Transverse colon (tissue), 4 donors: ENCODE measurements around the gene PARVA. TPM values are rescaled to one million over a fixed set of nuclear protein-coding genes. Genes with fewer than 3 reads are reported as not detected.

ENCODE experiments used
- DNase-seq: peaks from one replicate; pipeline ENCODE4 v3.0.0-alpha.2; 2019
- H3K27ac ChIP-seq, 4 donors: fragments of 200-600 bp; sonication (generic); 2 replicates each; pipeline ENCODE4 v1.5.1; 2016 to 2018; ENCODE audit warnings: inconsistent platforms in 4 of 4
- H3K27me3 ChIP-seq: fragments of 200-600 bp; sonication (generic); 2 replicates; pipeline ENCODE4 v1.5.1; 2017; ENCODE audit warnings: inconsistent platforms
- H3K36me3 ChIP-seq, 4 donors: fragments of 200-600 bp; sonication (generic); 2 replicates each; pipeline ENCODE4 v1.5.1; 2017 to 2019; ENCODE audit warnings: inconsistent platforms in 4 of 4
- H3K4me1 ChIP-seq, 4 donors: fragments of 200-600 bp; sonication (generic); 2 replicates each; pipeline ENCODE4 v1.5.1; 2017 to 2020; ENCODE audit warnings: inconsistent platforms in 4 of 4
- H3K4me3 ChIP-seq, 4 donors: fragments of 200-600 bp; sonication (generic); 1 replicate in 1 of 4; 2 replicates in 3 of 4; pipeline versions ENCODE4 v1.5.1 to v1.6.1; 2017 to 2019; ENCODE audit warnings: inconsistent platforms in 4 of 4
- H3K9me3 ChIP-seq, 2 donors: fragments of 200-600 bp; sonication (generic); 2 replicates each; pipeline ENCODE4 v1.5.1; 2017 to 2019; ENCODE audit warnings: inconsistent platforms in 2 of 2
- EP300 ChIP-seq: sonication (generic); formaldehyde crosslinking; IDR thresholded peaks from one replicate; pipeline ENCODE4 v1.6.1; 2017; ENCODE audit warnings: antibody characterized with exemption, low read depth
- POLR2A ChIP-seq: fragments of 450-650 bp; IDR thresholded peaks from one replicate; pipeline ENCODE4 v1.6.1; 2016; ENCODE audit warnings: antibody characterized with exemption, mild to moderate bottlenecking, moderate library complexity
- POLR2AphosphoS5 ChIP-seq, 3 donors: sonication (generic); formaldehyde crosslinking; IDR thresholded peaks; one replicate each; pipeline ENCODE4 v1.6.1; 2016; ENCODE audit warnings: antibody characterized with exemption in 3 of 3
- WGBS, 2 donors: methylation state at CpG; one replicate each; pipeline ENCODE4 v1.1.5; 2018; ENCODE audit warnings: low coverage in 1 of 2; 5-methylcytosine and 5-hydroxymethylcytosine counted together
- in situ Hi-C, 4 donors: fragments of 200-750 bp; cut with MboI; loops; one replicate each; pipeline versions ENCODE4 v1.15.0 to v1.15.1; 2017; ENCODE audit warnings: low sequenced_read_pairs in 3 of 4, low pct_ligation_motif_present in 1 of 4, low pct_unique_long_range_greater_than_20kb in 1 of 4
- intact Hi-C: fragments of 100-400 bp; cut with DNase I; formaldehyde crosslinking; loops from one replicate; pipeline ENCODE4 v1.15.1; 2023; ENCODE audit warnings: low total_unique reads
- total RNA-seq, 4 donors: library from RNA; depleted of rRNA; stranded (reverse); fragments of >200 nt; gene quantifications; one replicate each; pipeline ENCODE4 v1.1.0, GENCODE V29; 2016
- TF ChIP-seq, protein P1 (sequence below), 5 experiments: fragments of 200-600 bp in 3 of 5; fragments of 450-650 bp in 2 of 5; sonication (generic) in 3 of 5; IDR thresholded peaks; 1 replicate in 2 of 5; 2 replicates in 3 of 5; pipeline ENCODE4 v1.5.1; 2016 to 2017; ENCODE audit warnings: antibody characterized with exemption in 5 of 5, inconsistent platforms in 3 of 5, mild to moderate bottlenecking in 2 of 5, moderate library complexity in 1 of 5

The PARVA gene
- total RNA-seq, 4 donors from 2014 or later, result 34.3 to 82.0 (median 45.1) TPM

DNA sequence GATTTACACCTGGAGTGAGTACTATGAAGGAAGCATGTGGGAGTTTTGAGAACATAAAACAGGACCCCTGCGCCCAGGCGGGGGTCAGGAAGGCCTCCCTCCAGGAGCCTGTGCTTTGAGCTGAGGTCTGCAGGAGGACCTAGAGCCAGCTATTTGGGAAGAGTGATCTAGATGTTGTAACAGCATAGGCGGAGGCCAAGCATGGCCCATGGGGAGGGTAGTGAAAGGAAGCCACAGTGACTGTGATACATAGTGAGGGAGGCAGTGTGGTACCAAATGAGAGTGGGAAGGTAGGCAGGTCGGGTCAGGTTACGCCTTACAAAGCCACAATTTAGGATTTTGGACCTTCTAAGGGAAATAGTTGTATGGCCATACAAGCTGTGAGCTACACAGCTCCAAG, 147.5 kb downstream of the PARVA start:
- Histone ChIP-seq H3K4me3 (no peak overlapping the region), H3K27me3 (no peaks in the 10 kb centered on the region), H3K27ac (no peak overlapping the region), H3K9me3 (no peaks in the 10 kb centered on the region), H3K36me3 (no peaks in the 10 kb centered on the region), H3K4me1 (peaks cover 0 to 7% (median 3%) of the 10 kb centered on the region in 4 donors)
- no peak for TF ChIP-seq POLR2A
- TF ChIP-seq EP300, result no peak
- no peak for TF ChIP-seq POLR2AphosphoS5 (IDR thresholded peaks at IDR 0.05)
- TF ChIP-seq, protein P1, sequence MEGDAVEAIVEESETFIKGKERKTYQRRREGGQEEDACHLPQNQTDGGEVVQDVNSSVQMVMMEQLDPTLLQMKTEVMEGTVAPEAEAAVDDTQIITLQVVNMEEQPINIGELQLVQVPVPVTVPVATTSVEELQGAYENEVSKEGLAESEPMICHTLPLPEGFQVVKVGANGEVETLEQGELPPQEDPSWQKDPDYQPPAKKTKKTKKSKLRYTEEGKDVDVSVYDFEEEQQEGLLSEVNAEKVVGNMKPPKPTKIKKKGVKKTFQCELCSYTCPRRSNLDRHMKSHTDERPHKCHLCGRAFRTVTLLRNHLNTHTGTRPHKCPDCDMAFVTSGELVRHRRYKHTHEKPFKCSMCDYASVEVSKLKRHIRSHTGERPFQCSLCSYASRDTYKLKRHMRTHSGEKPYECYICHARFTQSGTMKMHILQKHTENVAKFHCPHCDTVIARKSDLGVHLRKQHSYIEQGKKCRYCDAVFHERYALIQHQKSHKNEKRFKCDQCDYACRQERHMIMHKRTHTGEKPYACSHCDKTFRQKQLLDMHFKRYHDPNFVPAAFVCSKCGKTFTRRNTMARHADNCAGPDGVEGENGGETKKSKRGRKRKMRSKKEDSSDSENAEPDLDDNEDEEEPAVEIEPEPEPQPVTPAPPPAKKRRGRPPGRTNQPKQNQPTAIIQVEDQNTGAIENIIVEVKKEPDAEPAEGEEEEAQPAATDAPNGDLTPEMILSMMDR (IDR thresholded peaks at IDR 0.05), result no peak
- in situ Hi-C loops (no loop called here), intact Hi-C loops (no loop called here)
- WGBS, 2 donors, result 81 to 100% methylated on average over 2 to 5 of the region's 5 CpGs
- no peak for DNase-seq

DNA sequence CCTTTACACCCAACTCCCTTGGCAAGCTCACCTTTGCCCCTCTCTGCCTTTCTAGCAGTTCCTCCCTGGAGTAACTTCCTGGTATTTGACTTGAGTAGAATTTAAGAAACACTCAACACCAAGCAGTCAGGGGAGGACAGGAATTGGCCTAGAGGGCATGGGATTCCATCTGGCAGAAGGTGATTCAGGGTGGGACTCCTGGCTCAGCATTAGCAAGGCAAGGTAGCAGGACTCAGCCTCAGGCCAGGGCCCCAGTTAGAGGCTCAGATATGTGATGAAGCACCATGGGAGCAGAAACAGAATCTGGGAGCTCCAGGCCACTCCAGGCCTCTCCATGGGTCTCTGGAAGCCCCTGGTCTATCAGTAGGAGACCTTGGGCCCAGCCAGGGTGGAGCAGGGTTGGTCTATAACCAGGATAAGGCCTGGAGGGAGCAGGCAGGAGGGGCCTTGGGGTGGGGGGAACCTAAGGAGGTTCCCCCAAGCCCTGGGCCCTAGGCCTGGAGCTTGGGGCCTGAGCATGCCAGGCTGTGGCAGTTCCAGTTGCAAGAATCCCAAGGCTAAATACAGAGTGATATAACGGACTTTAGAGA, 148.2 kb downstream of the PARVA start:
- peak overlapping the region; percentile 11 to 41 (median 28) for H3K27ac ChIP-seq
- intact Hi-C loops, result no loop called here
- TF ChIP-seq EP300 (no peak), POLR2A (no peak), POLR2AphosphoS5 (IDR thresholded peaks at IDR 0.05) (no peak)
- TF ChIP-seq, protein P1 (IDR thresholded peaks at IDR 0.05), result no peak
- 84 to 100% methylated on average over 1 of the region's 1 CpG for WGBS, 2 donors
- H3K36me3 ChIP-seq, result no peaks in the 10 kb centered on the region
- DNase-seq, result no peak
- H3K4me3 ChIP-seq, result no peak overlapping the region
- H3K4me1 ChIP-seq, result peaks cover 0 to 7% (median 3%) of the 10 kb centered on the region in 4 donors
- no peaks in the 10 kb centered on the region for H3K9me3 ChIP-seq
- in situ Hi-C loops, result no loop called here
- H3K27me3 ChIP-seq, result no peaks in the 10 kb centered on the region

DNA sequence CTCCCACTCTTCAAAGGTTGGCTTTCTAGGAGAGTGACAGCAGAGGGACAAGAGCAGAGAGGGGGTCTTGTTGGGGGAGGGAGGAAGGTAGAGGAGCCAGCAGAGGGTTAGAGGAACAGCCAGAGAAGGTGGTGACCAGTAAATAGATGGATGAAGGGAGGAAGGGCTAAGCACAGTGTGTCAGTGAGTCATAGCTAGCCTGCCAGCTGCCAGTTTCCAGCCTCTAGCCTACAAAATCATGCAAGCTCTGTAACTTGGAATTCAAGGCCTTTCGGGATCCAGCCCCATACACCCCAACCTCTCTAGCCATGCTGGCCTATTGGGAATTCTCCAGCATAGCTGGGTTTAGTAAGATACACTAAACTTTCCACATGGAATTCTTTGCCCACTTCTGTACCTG, 149.4 kb downstream of the PARVA start:
- TF ChIP-seq, protein P1 (IDR thresholded peaks at IDR 0.05), result no peak
- TF ChIP-seq POLR2A, result no peak
- TF ChIP-seq EP300, result no peak
- TF ChIP-seq POLR2AphosphoS5 (IDR thresholded peaks at IDR 0.05), result no peak
- no peak overlapping the region for H3K4me3 ChIP-seq
- peak overlapping the region in 3 of 4 donors; percentile 22 to 33 (median 32) for H3K27ac ChIP-seq
- WGBS, 2 donors, result 53% methylated on average over 1 of the region's 1 CpG; no CpG with 5 or more reads in 1 of the 2 donors
- no peak for DNase-seq
- intact Hi-C loops (no loop called here), in situ Hi-C loops (no loop called here)
- H3K27me3 ChIP-seq, result no peaks in the 10 kb centered on the region
- H3K36me3 ChIP-seq, result no peaks in the 10 kb centered on the region
- peaks cover 0 to 7% (median 3%) of the 10 kb centered on the region in 4 donors for H3K4me1 ChIP-seq
- H3K9me3 ChIP-seq, result no peaks in the 10 kb centered on the region

DNA sequence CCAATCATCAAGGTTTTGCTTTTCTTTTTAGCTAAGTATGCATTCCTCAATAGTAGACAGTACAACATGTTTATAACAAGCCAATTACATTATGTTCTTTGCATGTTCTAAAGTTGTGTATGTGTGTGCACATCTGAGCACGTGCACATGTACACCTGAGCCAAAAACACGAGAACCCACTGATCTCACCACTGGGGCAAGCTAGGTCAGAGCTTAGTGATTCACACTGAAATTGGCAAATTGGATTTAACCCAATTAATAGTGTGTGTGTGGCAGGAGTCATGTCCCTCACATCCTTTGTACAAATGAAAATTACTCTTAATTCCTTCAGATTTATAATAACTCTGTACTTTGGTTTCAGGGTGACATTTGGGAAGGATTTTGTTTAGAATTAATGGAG, 151.1 kb downstream of the PARVA start:
- Histone ChIP-seq H3K4me3 (no peak overlapping the region), H3K27ac (no peak overlapping the region), H3K9me3 (no peaks in the 10 kb centered on the region), H3K36me3 (no peaks in the 10 kb centered on the region), H3K4me1 (peaks cover 0 to 7% (median 3%) of the 10 kb centered on the region in 4 donors), H3K27me3 (no peaks in the 10 kb centered on the region)
- no peak for DNase-seq
- WGBS, 2 donors, result 63 to 85% methylated on average over 2 of the region's 2 CpGs
- in situ Hi-C loops, result no loop called here
- intact Hi-C loops, result no loop called here
- TF ChIP-seq EP300 (no peak), POLR2AphosphoS5 (IDR thresholded peaks at IDR 0.05) (no peak), POLR2A (no peak)
- TF ChIP-seq, protein P1 (IDR thresholded peaks at IDR 0.05), result no peak
